DND-41 (cell line): ENCODE results near the gene COG6.

ENCODE experiments used
- ATAC-seq: fragments of 200-7000 bp; cut with Tn5 transposase; 3 replicates; pipeline ENCODE4 v1.9.1; 2021; ENCODE audit warnings: low read depth; ENCODE audit not compliant: insufficient read depth
- DNase-seq: peaks from one replicate; pipeline ENCODE4 v3.0.0-alpha.2; 2020
- H2AFZ ChIP-seq: 2 replicates; pipeline ENCODE4 v1.6.0; 2012; ENCODE audit warnings: low read depth, low read length
- H3K27ac ChIP-seq: 2 replicates; pipeline ENCODE4 v1.5.1; 2012; ENCODE audit warnings: low read length, inconsistent platforms
- H3K27me3 ChIP-seq: fragments of 200-600 bp; sonication (generic); 2 replicates; pipeline ENCODE4 v1.6.0; 2012; ENCODE audit warnings: low read length, mild to moderate bottlenecking, inconsistent platforms; ENCODE audit not compliant: insufficient read depth, poor library complexity
- H3K36me3 ChIP-seq: 2 replicates; pipeline ENCODE4 v1.5.1; 2012; ENCODE audit warnings: low read length, inconsistent platforms; ENCODE audit not compliant: insufficient read depth
- H3K4me1 ChIP-seq: 2 replicates; pipeline ENCODE4 v1.5.1; 2012; ENCODE audit warnings: mild to moderate bottlenecking, low read length; ENCODE audit not compliant: insufficient read depth
- H3K4me2 ChIP-seq: 2 replicates; pipeline ENCODE4 v1.6.0; 2012; ENCODE audit warnings: mild to moderate bottlenecking, moderate library complexity, low read length, inconsistent platforms; ENCODE audit not compliant: insufficient read depth
- H3K4me3 ChIP-seq, 2 experiments: fragments of 200-600 bp in 1 of 2; shearing (Covaris generic) in 1 of 2; 2 replicates each; pipeline ENCODE4 v1.5.1; 2012 to 2016; ENCODE audit warnings: inconsistent platforms in 2 of 2, low read length in 2 of 2, mild to moderate bottlenecking in 2 of 2, low read depth in 1 of 2, moderate library complexity in 1 of 2
- H3K79me2 ChIP-seq: 2 replicates; pipeline ENCODE4 v1.6.0; 2012; ENCODE audit warnings: low read length, inconsistent platforms; ENCODE audit not compliant: insufficient read depth
- H3K9ac ChIP-seq: 2 replicates; pipeline ENCODE4 v1.6.0; 2012; ENCODE audit warnings: low read depth, mild to moderate bottlenecking, inconsistent platforms, low read length, moderate library complexity
- H3K9me3 ChIP-seq: 2 replicates; pipeline ENCODE4 v1.5.1; 2012; ENCODE audit warnings: low read length, moderate library complexity, mild to moderate bottlenecking, inconsistent platforms; ENCODE audit not compliant: insufficient read depth, severe bottlenecking
- H4K20me1 ChIP-seq: 2 replicates; pipeline ENCODE4 v1.6.0; 2012; ENCODE audit warnings: low read length; ENCODE audit not compliant: insufficient read depth
- EZH2 ChIP-seq: IDR thresholded peaks from 3 replicates; pipeline ENCODE4 v1.6.1; 2012; ENCODE audit warnings: borderline replicate concordance, low read depth, mild to moderate bottlenecking, moderate library complexity, low read length, inconsistent platforms; ENCODE audit not compliant: severe bottlenecking
- TF ChIP-seq, protein P1 (sequence below): IDR thresholded peaks from 2 replicates; pipeline ENCODE4 v1.5.1; 2012; ENCODE audit warnings: borderline replicate concordance, low read length, moderate library complexity, mild to moderate bottlenecking; ENCODE audit not compliant: poor library complexity, severe bottlenecking; ENCODE audit errors: extremely low read depth

Gene COG6

DNA sequence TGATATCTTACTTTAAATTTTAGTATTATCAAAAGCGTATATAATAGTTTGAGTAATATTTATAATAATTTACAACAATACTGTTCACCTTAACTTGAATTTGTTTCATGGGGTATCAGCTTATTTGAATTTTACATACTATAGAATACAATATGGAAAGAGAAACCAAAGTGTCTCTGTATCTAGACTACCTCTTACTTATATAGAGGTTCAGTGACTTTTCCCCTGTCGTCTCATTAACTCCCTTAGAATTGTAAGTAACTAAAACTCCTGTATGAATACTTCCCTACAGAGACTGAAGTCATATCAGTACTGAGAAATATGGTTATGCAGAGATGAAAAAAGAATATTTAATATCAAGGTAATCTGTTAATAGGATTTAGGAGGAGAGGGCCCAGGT, 26.8 kb downstream of the COG6 start:
- Histone ChIP-seq H3K4me1 (no peaks in the 10 kb centered on the region), H3K9ac (no peak overlapping the region), H4K20me1 (no peaks in the 10 kb centered on the region), H3K4me3 (no peak overlapping the region), H3K4me2 (no peak overlapping the region), H3K79me2 (no peaks in the 10 kb centered on the region), H3K9me3 (no peaks in the 10 kb centered on the region), H3K27ac (no peak overlapping the region), H3K27me3 (no peaks in the 10 kb centered on the region), H3K36me3 (peaks cover 20% of the 10 kb centered on the region), H2AFZ (no peak overlapping the region)
- DNase-seq (no peak), ATAC-seq (no peak)
- TF ChIP-seq EZH2, result no peak
- TF ChIP-seq, protein P1, sequence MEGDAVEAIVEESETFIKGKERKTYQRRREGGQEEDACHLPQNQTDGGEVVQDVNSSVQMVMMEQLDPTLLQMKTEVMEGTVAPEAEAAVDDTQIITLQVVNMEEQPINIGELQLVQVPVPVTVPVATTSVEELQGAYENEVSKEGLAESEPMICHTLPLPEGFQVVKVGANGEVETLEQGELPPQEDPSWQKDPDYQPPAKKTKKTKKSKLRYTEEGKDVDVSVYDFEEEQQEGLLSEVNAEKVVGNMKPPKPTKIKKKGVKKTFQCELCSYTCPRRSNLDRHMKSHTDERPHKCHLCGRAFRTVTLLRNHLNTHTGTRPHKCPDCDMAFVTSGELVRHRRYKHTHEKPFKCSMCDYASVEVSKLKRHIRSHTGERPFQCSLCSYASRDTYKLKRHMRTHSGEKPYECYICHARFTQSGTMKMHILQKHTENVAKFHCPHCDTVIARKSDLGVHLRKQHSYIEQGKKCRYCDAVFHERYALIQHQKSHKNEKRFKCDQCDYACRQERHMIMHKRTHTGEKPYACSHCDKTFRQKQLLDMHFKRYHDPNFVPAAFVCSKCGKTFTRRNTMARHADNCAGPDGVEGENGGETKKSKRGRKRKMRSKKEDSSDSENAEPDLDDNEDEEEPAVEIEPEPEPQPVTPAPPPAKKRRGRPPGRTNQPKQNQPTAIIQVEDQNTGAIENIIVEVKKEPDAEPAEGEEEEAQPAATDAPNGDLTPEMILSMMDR, result no peak

DNA sequence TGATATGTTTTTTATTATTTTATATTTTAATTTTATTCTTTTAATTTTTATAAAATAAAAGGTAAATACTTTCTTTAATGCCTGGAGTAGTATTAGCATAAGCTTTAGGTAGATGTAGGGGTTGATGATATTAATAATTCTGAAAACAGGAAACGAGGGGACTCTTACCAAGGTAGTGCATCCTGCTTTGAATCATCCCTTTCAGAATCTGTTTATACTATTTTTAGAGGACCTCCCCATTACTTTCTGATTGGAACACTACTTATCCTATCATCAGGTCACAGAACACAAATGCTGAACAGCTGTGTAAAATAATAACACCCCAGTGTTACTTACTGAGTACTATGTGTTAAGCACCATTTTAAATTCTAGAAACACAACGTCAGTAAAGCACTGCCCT, 27.3 kb downstream of the COG6 start:
- peaks cover 24% of the 10 kb centered on the region for H3K36me3 ChIP-seq
- H3K9me3 ChIP-seq, result no peaks in the 10 kb centered on the region
- ATAC-seq (no peak), DNase-seq (no peak)
- H3K9ac ChIP-seq, result no peak overlapping the region
- no peaks in the 10 kb centered on the region for H3K27me3 ChIP-seq
- H2AFZ ChIP-seq, result no peak overlapping the region
- TF ChIP-seq EZH2, result no peak
- TF ChIP-seq, protein P1, result no peak
- no peaks in the 10 kb centered on the region for H3K79me2 ChIP-seq
- no peak overlapping the region for H3K27ac ChIP-seq
- H3K4me1 ChIP-seq, result no peaks in the 10 kb centered on the region
- no peaks in the 10 kb centered on the region for H4K20me1 ChIP-seq
- no peak overlapping the region for H3K4me2 ChIP-seq
- no peak overlapping the region for H3K4me3 ChIP-seq

DNA sequence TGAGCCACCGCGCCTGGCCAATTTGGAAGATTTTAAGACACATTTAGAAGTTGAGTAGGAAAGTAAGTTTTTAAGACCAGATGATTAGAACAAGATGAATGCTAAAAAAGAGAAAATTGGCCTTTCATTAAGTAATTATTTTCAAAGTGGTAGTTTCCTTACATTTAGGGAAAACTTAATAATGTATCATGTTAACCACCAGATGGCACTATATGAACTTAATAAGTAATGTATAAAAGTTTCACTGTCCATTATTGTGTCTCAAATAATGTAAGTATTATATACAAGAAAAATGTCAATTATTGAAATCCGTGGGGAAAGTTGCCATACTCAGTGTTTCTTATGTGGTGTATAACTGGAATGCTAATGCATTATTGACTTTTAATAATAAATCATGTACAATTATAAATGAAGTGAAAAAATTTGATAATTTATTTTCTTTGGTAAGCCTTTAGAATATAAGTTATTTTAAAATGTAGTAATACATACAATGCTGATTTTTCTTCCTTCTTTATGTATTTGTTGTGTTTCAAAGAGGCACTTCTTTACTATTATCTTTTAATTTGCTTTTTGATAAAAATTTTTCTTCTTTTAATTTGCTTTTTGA, 29.2 kb downstream of the COG6 start:
- H3K27ac ChIP-seq, result no peak overlapping the region
- TF ChIP-seq, protein P1, result peak; percentile 60
- TF ChIP-seq EZH2, result no peak

More for the DNA sequence above, 29.2 kb downstream of the COG6 start:
- Histone ChIP-seq H3K79me2 (no peaks in the 10 kb centered on the region), H3K27me3 (no peaks in the 10 kb centered on the region), H3K4me2 (no peak overlapping the region), H3K36me3 (peaks cover 28% of the 10 kb centered on the region), H3K9ac (no peak overlapping the region), H2AFZ (no peak overlapping the region), H3K9me3 (no peaks in the 10 kb centered on the region), H3K4me1 (no peaks in the 10 kb centered on the region), H4K20me1 (no peaks in the 10 kb centered on the region), H3K4me3 (no peak overlapping the region)
- peak; percentile 49; the same call in 1 of the 3 replicates for ATAC-seq
- no peak for DNase-seq
